HTERT RPE-1 (cell line): Measurements from ENCODE around the gene TIGD3.

ENCODE experiments used
- in situ Hi-C: fragments of 300-500 bp; cut with MboI; formaldehyde crosslinking; loops from 4 replicates; pipeline ENCODE4 v1.14.3; 2020; ENCODE audit warnings: low sequenced_read_pairs

Gene TIGD3

DNA sequence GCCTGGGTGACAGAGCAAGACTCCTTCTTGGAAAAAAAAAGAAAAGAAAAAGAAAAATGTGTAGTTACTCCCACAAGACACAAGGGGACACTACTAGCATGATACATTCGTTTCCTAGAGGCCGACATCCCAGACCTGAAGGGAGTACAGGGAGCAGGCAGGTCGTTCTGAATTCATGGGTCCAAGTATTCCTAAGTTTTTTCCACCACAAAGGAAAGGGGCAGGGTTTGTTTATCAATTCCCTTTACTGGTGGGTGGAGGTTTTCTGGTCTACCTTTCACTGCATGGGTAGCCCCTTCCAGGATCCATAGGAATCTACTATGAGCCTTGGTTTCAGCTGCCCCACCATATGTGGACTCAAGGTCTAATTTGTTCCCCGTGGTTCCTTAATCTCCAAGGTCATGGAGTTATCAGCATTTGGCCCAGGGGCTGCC lies 11.8 kb downstream of the TIGD3 start:
- in situ Hi-C loops: no loop called here

DNA sequence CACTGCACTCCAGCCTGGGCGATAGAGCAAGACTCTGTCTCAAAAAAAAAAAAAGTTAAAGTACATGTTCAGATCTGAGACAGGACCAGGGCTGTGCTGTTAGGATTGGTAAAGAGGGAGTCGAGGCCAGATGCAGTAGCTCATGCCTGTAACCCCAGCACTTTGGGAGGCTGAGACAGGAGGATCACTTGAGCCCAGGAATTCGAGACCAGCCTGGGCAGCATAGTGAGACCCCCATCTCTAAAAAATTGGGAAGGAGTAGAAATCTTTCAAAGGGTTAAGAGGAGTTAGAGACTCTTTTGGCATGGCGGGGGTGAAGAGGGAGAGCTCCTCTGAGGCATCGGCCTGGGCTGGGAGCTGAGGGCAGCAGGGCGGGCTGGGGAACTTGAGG lies 16.1 kb downstream of the TIGD3 start:
- in situ Hi-C loops: no loop called here

DNA sequence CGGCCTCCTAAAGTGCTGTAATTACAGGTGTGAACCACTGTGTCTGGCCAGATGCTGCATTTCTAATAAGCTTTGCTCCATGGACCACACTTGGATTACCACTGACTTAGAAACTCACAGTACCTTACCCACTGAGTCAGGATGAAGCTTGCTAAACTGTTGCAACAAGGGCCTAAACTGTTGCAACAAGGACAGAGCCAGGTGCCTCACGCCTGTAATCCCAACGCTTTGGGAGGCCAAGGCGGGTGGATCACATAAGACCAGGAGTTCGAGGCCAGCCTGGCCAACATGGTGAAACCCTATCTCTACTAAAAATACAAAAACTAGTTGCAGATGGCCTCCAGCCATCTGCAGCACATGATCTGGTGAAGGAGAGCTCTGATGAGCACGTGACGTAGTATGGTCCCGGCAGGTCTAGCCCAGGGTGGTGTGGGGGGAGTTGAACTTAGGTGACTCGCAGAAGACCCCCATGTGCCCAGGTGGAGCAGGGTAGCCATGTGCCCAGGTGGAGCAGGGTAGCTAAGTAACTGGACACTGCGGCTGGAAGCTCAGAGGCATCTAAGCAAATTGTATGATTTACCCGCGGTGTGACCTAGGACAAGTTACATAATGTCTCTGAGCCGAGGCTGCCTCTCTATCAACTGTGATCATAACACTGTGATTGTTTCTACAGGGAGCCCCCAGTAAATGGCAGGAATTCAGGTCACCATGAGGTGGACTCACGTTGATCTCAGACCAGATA lies 19.5 kb downstream of the TIGD3 start:
- in situ Hi-C loops: no loop called here

DNA sequence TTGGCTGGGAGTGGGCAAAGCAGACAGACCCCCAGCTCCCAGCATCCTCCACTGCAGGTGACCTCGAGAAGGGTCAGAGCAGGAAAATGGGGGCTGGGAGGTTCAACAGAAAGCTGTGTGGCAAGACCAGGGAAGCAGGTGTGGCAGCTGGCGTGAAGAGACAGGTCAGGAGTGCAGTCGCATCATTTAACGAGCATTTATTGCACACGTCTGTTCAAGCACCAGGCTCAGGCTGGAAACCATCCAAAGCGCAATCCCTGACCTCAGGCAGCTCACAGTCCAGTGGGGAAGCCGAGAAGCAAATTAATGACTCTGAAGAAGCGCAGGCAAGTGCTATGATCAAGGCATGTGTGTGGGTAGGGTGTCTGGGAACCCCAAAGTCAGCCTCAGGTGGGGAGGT lies 20.5 kb downstream of the TIGD3 start:
- in situ Hi-C loops: no loop called here

DNA sequence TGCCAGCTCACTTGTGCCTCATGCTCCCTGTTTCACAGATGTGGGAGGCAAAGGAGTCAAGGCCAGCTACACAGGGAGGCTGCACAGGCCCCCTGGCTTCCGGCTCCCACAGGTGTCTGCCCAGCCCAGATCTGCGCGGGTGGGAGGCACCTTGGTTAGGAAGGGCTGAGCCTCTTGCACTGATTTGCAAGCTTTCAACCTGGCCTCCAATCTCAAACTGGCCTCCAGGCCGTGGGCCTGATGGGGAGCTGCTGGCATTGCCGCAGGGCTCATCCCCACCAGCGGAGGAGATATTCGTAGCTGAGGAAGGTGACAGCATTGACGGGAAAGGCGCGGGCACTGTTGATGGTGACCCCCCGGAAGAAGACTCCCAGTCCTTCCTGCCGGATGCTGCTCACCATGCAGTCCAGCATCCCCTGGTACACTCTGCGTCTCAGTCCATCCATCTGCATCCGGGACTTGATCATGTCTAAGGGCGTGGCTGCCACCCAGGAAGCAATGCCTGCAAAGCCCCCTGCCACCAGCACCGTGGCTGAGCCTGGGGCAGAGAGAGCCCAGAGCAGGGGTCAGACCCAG lies 21.7 kb downstream of the TIGD3 start:
- in situ Hi-C loops: no loop called here

DNA sequence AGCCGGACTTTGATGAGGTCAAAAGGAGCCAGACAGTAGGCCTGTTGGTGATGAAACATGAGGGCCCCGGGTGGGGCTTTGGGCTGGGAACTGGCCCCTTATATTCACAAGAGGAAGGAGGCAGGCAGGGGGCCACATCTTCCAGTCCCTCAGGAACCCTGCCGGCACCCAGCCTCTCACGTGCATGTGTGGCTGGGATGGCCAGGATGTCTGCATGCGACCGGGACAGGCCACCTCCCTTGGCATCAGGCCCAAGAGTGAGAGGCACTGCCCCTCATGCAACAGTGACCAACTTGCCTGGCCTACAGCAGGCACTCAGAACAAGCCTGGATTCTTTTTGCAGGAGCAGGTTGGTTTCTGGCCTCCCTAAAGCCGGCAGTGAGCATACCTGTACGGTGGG lies 22.5 kb downstream of the TIGD3 start:
- in situ Hi-C loops: no loop called here

DNA sequence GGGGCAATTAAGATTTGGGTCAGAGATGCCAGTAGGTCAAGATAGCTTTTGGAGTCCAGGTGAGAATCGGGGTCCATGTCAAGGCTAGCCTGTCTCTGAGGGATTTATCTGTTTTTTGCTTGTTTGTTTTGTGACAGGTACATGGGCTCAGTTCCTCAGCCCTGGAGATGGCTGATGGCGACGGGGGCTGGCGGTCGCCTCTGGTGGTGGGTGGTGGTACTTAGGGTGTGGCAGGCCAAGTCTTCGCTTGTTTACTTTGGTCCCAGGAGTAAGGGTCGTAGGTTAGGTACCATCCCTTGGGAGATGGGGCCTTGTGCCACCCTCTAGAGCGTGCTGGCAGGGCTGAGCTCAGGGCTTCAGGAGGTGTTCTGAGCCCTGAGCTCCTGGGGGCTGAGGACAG lies 23.2 kb downstream of the TIGD3 start:
- in situ Hi-C loops: no loop called here

DNA sequence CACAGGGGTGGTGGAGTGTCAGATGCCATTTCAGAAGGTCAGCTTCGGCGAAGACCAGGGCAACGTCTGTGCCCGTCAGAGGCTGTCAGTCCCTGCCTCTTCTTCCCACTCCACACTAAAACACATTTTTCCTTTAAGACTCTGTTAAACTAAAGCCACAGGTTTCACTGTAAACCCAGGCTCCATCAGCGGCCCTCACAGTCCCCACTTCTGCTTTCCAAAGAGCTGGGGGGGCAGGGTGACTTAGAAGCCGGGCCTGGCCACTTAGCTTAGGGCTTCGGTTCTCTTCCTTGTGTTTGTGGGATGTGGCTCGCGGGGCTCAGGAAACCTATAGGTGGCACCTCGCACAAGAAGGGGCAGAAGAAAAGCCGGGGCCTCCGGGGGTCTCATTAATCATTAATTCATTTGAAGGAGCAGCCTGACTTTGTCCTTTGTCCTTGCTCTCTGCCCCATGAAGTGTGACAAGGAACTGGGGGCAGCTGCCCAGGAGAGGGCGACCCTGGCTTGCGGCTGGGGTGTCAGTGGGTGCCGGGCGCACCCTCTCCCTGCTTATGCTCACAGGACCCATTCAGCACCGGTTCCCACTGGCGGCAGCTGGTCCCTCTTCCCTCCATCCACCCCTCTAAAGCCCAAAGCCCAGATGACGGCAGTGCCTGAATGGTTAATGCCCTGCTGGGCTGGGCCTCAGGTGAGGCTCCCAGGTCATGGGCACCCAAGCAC lies 23.8 kb downstream of the TIGD3 start:
- in situ Hi-C loops: no loop called here

DNA sequence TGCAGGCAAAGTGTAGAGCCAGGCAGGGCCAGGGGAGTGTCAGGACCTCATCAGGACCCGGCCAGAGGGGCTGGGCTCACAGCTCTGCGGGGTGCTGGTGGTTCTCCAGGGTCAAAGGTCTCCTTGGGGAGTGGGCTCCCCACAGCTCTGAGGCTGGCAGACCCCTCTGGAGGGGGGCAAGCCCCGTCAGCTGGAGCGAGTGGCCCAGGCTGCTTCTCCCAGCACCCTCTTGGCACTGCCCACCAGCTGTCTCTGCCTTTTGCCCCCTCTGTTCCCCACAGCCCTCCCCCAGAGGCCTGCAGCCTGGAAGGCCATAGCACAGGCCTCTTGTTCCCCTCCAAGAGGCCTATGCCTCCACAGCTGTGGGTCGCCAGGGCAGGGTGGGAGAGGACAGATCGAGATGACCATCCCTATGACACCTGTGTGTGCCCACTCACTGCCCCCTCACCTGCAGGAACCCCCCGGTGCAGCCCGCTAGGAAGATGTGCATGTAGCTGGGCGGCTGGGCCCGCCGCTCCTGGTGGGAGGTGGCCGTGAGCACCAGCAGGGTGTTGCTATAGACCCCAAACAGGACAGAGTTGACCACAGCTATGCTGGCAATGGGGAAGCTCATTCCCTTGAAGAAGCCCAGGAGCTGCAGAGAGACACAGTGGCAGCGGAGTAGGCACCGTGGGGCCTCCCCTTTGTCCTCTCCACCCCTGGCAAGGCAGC lies 24.5 kb downstream of the TIGD3 start:
- in situ Hi-C loops: no loop called here

DNA sequence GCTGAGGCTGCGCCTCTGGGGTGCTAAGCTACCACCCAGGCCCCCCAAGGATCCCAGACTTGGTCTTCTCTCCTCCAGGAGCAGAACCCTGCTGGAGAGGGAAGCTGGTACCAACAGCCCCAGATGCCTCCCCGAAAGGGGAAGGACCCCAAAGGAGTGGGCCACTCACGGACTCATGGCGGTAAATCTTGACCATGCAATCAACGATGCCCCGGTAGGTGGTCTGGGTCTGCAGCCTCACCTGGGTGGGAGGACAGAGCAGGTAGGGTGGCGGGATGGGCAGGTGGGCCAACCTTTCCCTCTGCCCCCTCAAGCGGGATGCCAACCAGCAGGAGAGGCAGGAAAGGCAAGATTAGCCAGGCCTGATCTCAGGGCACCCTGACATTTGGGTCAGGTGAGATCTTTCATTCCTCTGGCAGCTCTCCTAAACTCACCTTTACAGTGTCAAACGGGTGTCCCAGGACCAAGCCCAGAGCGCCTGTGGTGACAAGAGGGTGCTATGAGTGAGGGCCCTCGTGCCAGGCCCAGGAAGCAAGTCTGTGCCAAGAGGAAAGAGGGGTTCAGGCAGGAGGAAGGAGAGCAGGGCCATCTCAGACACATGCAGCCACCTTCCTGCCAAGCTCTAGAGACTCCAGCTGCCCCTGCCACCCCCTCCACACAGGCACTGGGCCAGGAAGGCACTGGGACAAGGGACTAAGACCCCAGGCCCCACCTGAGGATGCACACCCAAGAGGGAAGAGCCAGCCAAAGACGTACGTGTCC lies 25.3 kb downstream of the TIGD3 start:
- in situ Hi-C loops: no loop called here

DNA sequence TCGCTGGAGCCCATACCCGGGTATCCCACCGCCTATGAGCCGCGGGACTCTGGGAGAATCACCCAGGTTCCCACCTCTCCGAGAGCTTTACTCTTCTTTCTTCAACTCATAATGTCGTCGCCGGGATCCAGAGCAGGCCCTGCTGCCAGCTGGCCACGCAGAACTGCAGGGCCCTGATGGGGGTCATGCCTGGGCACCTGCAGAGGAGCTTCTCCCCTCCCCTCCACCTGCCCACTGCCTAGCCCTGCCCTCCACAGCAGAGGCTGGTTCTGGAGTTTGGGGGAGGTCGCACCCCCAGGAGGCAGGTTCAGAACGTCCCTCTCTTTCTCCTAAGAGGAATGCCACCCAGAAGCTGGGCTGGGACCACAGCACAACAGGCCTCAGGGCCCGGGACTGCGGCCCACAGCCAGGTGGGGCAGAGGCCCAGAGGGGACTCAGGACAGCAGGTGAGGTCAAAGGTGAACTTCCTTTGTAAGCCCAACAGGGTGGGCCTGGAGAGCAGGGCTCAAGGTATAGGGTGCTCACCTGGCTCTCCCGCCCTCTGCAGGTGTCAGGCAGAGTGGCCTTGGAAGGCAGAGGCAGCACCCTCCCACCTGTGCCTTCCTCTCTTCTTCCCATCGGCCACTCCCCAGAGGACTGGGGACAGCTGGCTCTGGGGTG lies 26.0 kb downstream of the TIGD3 start:
- in situ Hi-C loops: no loop called here

DNA sequence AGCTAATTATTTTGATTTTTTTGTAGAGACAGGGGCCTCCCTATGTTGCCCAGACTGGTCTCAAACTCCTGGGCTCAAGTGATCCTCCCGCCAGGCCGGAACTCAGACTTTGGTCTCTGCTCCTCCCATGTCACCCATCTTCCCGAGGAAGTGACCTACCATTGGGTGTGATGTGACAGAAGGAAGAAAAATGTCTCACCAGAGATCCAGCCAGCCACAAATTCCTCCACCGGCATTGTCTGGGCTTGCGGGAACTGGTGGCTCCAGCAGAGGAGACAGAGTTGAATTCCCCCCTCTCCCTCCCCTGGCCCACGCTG lies 27.1 kb downstream of the TIGD3 start:
- in situ Hi-C loops: no loop called here

DNA sequence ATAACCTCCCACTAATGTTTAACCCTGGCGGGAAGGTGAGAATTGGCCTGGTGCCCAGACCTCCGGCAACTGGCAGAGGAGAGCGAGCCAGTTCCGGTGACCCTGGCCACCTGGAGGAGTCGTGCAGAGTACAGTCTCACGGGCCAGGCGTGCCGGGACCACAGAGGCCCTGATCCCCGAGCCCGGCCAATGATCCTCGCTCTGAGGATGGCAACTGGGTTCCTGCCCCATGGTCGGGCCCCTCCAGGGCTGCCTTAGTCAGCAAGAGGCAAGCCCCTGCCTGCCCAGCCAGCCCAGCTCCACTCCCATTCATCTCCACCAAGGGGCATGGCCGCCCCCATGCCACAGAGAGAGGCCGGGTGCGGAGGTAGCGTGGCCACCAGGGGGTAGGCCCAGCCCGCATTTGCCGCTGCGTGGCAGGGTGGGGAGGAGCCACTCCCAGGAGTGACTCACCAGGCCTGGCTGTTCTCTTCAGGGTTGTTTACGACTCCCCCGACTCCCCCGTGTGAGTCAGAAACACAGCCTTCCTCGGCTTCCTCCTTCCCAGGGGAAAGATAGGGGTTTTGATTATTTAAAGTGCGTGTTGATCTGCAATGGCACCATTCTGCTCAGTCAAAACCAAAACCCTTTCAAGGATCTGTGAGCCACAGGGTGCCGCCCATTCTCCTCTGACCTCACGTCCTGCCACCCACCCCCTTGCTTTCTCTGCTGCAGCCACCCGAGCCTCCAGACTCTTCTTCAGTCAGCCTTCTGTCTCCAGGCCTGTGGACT lies 27.7 kb downstream of the TIGD3 start, which contains the start of gene SLC25A45:
SLC25A45 (minus strand) TSS at position 614 of the 771 bp plus-strand sequence. CDS start 695 bp downstream, outside the sequence.
- in situ Hi-C loops: no loop called here

DNA sequence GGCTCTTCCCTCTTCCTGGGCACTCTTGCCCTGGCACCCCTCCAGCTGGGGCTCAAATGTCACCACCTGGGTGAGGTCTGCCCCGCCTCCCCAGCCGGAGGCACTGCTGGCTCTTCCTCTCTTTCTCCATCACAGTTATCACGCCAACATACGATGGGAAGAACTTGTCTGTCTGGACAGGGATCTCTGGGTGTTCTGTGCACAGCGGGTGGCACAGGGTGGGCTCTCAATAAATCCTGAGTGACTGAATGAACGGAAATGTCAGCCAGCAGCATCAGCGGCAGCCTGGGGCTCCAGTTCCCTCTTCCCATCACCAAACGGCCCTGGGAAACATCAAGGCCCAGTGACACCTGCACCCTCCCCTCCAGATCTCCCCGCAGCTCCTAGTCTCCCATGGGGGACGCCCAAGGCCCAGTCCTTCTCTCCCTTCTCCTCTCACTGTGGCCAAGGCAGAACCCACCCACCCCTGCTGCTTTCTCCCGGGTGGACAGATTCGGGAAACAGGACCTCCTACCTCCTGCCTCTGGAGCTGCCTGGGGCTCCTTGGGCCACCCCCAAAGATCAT lies 28.3 kb downstream of the TIGD3 start:
- in situ Hi-C loops: no loop called here

DNA sequence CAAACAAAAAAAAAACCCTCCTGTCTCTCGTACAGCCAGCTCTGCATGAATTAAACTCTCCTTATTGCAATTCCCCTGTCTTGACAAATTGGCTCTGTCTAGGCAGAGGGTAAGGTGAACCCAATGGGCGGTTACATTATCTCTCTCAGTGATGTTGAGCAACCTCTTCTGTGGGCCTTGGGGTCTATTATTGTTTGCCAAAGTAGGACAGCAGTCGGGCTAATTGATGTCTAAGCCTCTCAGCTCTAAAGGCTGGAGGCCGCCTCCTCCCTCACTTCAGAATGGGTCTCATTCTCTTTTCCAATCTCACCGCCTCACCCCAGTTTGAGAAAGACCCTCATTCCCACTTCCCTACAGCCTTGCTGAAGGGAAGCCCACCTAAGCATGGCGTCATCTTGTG lies 29.2 kb downstream of the TIGD3 start:
- in situ Hi-C loops: no loop called here

DNA sequence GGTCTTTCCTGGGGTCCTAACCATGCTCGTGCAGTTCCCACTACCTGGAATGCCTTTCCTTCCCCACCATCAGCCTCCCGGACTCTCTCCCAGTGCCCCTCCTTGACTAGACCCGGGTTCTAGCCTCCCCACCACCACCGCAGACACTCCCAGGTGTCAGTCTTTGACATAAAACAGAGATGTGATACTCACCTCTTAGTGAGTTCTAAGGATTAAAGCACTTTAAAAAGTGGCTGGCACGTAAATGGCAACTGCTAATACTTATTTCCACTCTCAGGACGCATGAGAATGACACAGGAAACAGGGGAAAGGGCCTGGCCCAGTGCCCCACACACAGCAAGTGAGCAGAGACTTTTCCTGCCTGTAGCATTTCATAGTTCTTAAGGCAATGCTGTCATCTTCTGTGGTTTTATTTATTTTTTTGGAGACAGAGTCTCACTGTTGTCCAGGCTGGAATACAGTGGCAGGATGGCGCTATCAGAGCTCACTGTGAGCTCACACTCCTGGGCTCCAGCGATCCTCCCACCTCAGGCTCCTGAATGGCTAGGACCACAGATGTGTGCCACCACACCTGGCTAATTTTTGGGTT lies 29.8 kb downstream of the TIGD3 start:
- in situ Hi-C loops: no loop called here

DNA sequence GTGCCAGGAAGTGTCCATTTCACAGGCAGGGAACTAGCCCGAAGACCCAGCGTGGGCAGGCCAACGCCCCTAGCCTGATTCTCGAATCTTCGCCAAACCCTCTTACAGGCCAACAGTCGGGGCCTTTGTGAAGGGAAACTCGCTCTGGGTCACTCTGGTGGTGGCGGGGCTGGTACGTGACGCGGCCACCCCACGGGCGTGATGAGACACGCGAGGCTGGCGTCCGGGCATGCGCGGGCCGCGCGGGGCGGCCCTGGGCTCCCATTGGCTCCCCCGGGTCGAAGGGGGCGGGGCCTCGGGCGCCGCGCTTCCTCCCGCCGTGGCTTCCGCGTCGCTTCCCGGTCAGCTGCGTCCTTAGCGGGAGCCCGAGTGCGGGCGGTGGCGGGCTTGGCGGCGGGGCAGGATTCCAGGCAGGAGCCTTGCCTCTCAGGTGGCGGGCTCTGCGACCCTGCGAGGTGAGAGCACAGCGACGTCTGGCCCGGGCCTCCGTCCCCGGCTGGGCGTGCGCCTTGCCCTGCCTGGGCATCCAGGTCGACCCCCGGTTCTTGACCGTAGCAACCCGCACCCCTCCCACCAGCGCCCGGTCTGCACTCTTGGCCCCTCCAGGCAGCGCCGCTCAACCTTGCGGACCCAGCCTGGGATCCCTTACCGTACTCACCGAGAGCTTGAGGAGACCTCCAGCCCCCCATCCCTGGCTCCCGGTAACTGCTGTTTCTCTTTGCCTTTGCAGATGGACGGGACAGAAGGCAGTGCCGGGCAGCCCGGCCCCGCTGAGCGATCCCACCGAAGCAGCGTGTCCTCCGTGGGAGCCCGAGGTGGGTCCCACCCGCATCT lies 32.0 kb downstream of the TIGD3 start, which contains the start of gene FRMD8:
FRMD8 (plus strand) TSS at position 331 of the 834 bp plus-strand sequence; CDS start at position 731, 400 bp downstream.
- in situ Hi-C loops: no loop called here

DNA sequence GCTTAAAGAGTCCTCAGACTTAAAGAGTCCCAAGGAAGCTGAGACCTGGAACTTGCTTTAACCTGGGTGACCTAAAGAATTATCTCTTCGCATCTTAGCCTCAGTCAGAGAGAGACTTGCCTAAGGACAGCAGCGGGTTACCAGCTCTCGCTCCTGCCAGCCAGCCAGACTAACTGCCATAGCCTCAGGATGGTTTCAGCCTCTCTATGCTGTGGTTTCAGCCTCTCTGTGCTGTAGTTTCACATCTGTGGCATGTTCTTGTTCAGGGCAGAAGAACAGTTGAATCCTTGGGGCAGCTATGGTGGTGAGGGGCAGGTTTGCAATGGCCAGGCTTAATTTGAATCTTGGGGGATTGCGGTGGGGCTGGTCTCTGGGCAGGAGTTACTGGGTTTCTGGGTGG lies 34.2 kb downstream of the TIGD3 start:
- in situ Hi-C loops: no loop called here
